Adrenal gland (tissue), 5 donors: ENCODE data around the gene PXN.
"Not testable (repeated sequence)": the region's sequence is repeated elsewhere in the genome, so short reads cannot be mapped to it uniquely, and the experiment has no call there.

Source experiments
- POLR2A ChIP-seq, 2 donors: fragments of 450-650 bp; IDR thresholded peaks; one replicate each; pipeline ENCODE4 v1.6.1; 2017; ENCODE audit warnings: antibody characterized with exemption in 2 of 2, mild to moderate bottlenecking in 2 of 2, moderate library complexity in 1 of 2
- TF ChIP-seq, protein P1 (sequence below), 6 experiments: fragments of 450-650 bp in 4 of 6; fragments of 200-600 bp in 2 of 6; sonication (generic) in 1 of 6; IDR thresholded peaks; 1 replicate in 5 of 6; 2 replicates in 1 of 6; pipeline versions ENCODE4 v1.5.1 to v1.8.0; 2016 to 2021; ENCODE audit warnings: antibody characterized with exemption in 6 of 6, mild to moderate bottlenecking in 2 of 6, moderate library complexity in 1 of 6
- donor health status: DM: no; HTN: no; CAD: no.

DNA sequence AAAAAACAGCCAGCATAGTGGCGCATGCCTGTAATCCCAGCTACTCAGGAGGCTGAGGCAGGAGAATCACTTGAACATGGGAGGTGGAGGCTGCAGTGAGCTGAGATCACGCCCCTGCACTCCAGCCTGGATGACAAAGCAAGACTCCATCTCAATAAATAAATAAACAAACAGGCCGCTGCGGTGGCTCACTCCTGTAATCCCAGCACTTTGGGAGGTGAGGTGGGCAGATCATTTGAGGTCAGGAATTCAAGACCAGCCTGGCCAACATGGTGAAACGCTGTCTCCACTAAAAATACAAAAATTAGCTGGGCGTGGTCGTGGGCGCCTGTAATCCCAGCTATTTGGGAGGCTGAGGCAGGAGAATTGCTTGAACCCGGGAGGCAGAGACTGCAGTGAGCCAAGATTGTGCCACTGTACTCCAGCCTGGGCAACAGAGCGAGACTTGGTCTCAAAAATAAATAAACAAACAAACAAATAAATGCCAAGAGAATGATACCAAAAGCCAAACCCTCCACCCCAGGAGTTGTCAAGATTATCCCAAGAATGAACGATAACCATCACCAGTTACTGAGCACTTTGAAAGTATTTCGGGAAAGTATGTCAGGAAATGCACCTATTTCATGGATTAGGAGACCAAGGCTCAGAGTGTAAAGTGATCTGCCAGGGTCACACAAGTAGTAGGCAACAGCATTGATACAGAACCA lies 14.0 kb downstream of the PXN start:
- TF ChIP-seq, protein P1, sequence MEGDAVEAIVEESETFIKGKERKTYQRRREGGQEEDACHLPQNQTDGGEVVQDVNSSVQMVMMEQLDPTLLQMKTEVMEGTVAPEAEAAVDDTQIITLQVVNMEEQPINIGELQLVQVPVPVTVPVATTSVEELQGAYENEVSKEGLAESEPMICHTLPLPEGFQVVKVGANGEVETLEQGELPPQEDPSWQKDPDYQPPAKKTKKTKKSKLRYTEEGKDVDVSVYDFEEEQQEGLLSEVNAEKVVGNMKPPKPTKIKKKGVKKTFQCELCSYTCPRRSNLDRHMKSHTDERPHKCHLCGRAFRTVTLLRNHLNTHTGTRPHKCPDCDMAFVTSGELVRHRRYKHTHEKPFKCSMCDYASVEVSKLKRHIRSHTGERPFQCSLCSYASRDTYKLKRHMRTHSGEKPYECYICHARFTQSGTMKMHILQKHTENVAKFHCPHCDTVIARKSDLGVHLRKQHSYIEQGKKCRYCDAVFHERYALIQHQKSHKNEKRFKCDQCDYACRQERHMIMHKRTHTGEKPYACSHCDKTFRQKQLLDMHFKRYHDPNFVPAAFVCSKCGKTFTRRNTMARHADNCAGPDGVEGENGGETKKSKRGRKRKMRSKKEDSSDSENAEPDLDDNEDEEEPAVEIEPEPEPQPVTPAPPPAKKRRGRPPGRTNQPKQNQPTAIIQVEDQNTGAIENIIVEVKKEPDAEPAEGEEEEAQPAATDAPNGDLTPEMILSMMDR (IDR thresholded peaks at IDR 0.05), result not testable (repeated sequence)
- not testable (repeated sequence) for TF ChIP-seq POLR2A (IDR thresholded peaks at IDR 0.05)
